HG02973 (cell line): Measurements from ENCODE around the gene COMMD7.
"Not testable (repeated sequence)": the region's sequence is repeated elsewhere in the genome, so short reads cannot be mapped to it uniquely, and the experiment has no call there.

Source experiments
- ATAC-seq: cut with Tn5 transposase; IDR thresholded peaks from one replicate; pipeline ENCODE4 v1.9.1; 2021; ENCODE audit warnings: moderate library complexity; ENCODE audit not compliant: unreplicated experiment

Gene COMMD7

DNA sequence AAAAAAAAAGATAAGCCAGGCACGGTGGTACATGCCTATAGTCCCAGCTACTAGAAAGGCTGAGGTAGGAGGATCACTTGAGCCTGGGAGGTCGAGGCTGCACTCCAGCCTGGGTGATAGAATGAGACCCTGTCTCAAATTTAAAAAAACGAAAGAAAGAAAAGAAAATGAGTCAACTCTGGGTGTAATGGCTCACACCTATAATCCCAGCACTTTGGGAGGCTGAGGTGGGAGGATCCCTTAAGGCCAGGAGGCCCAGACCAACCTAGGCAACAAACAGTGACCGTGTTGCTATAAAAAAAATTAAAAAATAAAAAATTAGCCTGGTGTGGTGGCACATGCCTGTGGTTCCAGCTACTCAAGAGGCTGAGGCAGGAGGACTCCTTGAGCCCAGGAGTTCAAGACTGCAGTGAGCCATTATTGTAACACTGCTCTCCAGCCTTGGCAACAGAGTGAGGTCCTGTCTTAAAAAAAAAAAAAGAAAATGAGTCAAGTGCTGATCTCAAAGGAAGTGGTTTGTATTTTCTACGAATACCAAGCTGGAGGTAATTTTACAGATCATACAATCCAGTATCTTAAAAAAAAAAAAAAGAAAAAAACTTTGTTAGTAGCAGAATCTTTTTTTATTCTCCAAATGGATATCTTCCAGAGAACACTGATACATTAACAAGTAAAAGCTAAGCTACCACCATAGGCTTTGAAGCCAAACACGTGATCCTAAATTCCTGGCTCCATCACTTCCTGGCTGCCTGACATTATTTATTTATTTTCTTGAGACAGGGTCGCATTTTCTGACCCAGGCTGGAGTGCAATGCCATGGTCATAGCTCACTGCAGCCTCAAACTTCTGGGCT lies 5.7 kb downstream of the COMMD7 start:
- ATAC-seq = no peak

- ATAC-seq = no peak
These were observed 11.4 kb downstream of the COMMD7 start for GRCh38 chr20:32731882-32732266.

DNA sequence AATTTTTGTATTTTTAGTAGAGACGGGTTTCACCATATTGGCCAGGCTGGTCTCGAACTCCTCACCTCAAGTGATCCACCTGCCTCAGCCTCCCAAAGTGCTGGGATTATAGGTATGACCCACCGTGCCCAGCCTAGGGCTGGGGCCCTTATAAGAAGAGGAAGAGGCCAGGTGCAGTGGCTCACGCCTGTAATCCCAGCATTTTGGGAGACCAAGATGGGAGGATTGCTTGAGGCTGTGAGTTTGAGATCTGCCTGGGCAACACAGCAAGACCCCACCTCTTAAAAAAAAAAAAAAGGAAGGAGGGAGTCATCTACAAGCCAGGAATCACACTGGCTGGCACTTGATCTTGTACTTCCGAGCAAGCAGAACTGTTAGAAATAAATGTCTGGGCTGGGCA lies 13.9 kb downstream of the COMMD7 start:
- not testable (repeated sequence) for ATAC-seq

DNA sequence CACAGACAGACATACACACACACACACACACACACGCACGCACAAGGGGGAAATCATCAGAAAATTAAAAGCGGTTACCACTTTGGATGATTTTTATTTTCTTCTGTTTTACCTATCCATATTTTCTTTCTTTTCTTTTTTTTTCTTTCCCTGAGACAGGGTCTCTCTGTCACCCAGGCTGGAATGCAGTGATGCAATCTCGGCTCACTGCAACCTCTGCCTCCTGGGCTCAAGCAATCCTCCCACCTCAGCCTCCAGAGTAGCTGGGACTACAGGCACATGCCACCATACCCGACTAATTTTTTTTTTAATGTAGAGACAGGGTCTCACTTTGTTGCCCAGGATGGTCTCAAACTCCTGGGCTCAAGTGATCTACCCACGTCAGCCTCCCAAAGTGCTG lies 14.8 kb downstream of the COMMD7 start:
- not testable (repeated sequence) for ATAC-seq

GRCh38 chr20:32727683-32728082 lies 15.6 kb downstream of the COMMD7 start:
- no peak for ATAC-seq

- no peak for ATAC-seq
These were observed 24.4 kb downstream of the COMMD7 start for GRCh38 chr20:32718749-32719348.

DNA sequence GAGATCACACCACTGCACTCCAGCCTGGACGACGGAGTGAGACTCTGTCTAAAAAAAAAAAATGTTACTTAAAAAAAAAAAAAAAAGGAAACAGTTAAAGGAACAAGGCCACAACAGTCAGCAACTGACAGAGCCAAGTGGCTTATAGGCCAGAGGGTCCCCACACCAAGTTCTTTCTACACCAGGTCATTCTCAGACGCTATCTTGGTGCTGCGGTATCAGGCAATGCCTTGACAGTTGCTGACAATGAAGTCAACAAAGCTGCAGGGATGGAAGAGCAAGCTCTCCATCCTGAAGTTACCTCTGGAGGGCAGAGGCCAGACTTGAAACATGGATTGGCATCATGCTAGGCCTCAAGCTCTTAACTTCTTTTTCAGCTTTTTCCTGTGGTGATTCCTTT lies 31.9 kb downstream of the COMMD7 start:
- ATAC-seq = no peak

DNA sequence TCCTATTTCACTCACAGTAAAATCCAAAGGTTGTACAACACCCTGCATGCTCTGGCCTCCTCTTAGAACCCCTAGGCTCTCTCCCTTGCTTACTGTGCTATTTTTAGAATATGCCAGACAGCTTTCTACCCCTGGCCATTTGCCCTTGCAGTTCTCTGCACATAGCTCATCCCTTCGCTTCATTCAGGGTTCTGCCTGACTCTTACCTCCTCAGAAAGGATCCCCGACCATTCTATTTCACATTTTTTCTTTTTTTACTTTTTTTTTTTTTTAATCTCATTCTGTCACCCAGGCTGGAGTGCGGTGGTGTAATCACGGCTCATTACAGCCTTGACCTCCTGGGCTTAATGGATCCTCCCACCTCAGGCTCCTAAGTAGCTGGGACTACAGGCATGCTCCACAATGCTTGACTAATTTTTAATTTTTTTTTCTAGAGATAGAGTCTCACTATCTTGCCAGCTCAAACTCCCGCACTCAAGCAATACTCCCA lies 33.6 kb downstream of the COMMD7 start:
- no peak for ATAC-seq

DNA sequence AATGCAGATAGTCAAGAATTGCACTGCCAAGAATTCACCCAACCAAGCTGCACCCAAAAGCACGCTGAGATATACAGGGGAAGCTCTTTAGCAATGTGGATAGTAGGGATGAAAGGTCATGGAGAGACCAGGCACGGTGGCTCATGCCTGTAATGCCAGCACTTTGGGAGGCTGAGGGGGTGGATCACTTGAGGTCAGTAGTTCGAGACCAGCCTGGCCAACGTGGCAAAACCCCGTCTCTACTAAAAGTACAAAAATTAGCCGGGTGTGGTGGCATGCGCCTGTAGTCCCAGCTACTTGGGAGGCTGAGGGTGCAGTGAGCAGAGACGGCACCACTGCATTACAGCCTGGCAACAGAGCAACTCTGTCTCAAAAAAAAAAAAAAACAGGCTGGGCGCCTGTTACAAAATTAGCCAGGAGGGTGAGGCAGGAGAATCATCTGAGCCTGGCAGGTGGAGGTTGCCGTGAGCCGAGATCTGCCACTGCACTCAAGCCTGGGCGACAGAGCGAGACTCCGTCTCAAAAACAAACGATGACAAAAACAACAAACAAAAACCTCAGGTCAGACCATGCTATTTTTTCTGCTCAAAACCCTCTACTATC lies 34.1 kb downstream of the COMMD7 start:
- not testable (repeated sequence) for ATAC-seq

GRCh38 chr20:32707691-32708581 lies 35.3 kb downstream of the COMMD7 start:
- no peak for ATAC-seq

DNA sequence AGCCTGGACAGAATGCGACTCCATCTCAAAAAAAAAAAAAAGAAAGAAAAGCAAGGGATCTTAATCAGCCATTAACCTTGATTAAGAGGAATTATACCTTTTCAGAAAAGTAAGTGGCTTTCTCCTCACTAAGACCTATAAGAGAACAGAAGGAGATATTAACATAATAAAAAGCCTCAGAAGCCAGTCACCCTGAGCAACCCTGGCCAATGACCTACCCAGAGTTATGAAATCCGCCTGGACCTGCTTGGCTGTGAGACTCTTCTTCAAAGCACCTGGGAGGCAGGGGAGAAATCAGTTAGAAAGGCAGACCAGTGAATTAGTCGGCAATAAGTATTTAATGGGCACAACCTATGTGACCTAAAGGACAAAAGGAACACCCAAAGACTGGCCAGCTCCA lies 36.8 kb downstream of the COMMD7 start:
- ATAC-seq = no peak

DNA sequence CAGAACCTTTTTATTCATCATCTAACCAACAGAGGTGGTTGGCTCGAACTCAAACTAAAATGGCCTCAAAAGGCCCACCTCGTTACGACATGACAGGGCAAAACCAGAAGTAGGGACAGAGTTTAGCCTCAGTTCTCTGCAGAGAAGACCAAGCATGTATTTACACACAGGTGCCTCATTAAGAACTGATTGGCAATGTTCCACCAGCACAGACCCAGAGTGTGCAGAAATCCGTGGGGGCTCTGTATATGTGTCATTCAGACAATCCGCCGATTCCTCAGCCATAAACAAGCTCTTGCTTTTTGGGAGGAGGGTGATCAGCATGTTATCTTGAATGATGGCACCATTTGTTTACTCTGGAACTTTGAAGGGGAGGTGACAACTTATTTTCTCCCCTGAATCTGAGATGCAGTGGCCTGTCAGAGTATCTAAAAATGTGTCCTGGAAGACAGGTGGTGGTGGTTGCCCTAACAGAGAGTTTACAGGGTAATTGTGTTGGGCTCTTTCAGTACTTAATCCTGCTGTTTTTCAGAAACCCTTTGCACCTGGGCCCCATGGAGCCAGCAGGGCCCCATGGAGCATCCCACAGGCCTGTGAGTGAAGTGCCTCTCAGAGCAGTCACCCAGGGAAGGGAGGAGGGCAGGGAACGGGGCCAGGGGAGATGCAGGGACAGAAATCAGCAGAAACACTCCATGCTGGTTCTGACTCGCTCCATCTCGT lies 40.4 kb downstream of the COMMD7 start:
- no peak for ATAC-seq

DNA sequence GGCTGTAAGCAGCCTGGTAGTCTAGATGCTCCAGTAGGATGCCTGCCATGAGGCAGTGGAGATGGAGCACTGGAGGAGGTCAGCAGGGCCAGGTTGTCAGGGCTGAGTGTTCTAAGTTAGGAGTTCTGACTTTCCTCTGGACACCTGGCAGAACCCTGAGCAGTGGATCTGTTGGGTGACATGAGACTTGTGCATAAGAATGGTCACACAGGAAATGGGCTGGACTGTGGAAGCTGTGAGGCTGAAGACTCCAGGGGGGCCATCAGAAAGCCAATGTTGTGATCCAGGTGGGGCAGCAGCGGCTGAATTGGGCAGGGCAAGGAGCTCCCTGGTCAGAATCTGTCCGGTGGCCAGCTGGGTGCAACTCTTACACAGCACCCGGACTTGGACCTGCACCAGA lies 45.7 kb downstream of the COMMD7 start:
- no peak for ATAC-seq

- ATAC-seq = no peak
These were observed 48.2 kb downstream of the COMMD7 start for GRCh38 chr20:32695089-32695488.

DNA sequence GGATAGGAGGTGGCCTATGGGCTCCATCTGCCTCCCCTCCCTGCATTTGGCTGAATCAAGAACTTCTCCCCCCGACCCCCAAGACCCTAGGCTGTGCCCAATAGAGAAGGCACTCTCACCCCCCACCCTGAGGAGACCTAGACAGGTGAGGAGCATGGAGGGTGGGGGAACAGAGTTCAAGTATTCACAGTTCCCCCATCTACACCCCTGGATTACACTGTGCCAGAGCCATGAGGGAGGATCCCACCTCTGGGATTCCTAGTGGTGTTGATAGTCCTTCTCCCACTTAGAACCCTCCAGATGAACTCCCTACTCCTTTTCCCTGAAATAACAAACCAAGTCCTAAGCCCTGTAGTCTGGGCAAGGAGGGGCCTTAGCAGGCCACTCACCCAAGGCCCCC lies 54.3 kb downstream of the COMMD7 start:
- not testable (repeated sequence) for ATAC-seq

DNA sequence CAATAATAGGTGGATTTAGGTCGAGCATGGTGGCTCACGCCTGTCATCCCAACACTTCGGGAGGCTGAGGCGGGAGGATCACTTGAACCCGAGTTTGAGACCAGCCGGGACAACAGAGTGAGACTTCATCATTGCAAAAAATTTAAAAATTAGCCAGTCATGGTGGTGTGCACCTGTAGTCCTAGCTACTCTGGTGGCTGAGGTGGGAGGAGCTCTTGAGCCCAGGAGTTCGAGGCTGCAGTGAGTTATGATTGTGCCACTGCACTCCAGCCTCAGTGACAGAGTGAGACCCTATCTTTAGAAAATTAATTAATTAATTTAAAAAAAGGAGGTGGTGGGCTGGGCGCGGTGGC lies 56.1 kb downstream of the COMMD7 start:
- ATAC-seq = no peak

GRCh38 chr20:32686530-32687179 lies 56.6 kb downstream of the COMMD7 start:
- ATAC-seq = no peak

DNA sequence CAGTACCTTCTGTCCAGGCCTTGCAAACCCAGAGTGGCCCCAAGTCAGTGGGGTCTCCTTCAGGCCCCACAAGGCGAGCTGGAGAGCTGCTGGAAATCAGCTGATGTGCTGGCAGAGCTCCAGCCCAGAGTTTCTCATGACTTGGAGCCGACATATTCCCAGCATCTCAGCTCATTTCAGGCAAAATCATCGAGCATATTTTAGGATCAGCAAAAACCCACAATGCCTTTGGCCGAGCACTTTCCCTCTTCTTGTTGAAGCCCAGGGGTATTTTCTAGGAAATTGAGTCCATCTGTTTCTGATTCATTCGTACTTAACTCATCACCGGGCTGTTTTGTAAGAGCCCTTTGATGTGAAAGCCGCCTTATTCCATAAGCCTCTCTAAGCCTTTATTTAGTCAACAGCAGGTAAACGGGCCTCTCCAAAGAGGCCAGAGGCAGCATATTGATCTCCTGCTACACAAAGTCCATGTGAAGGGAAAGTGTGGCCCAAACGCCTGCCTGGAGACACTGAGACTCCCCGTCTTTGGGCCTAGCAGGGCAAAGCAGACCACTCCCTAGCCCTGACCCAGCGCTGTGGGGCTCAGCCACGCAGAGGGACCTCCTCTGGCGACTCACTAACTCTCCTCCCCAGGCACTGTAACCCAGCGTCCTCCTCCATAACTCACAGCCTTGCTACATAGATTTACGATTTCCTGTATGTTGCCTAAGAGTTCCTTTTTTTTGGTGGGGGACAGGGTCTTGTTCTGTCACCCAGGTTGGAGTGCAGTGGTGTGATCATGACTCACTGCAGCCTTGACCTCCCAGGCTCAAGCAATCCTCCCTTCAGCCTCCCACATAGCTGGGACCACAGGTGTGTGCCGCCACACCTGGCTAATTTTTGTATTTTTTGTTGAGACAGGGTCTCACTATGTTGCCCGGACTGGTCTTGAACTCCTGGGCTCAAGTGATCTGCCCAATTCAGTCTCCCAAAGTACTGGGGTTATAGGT lies 57.4 kb downstream of the COMMD7 start:
- no peak for ATAC-seq

GRCh38 chr20:32682508-32682987 lies 60.7 kb downstream of the COMMD7 start:
- ATAC-seq = no peak
